Colonic mucosa (tissue), 4 donors: Measurements from ENCODE around the gene KLF11. TPM values are rescaled to one million over a fixed set of nuclear protein-coding genes. Genes with fewer than 3 reads are reported as not detected.

Experiments used
- DNase-seq: peaks from one replicate; pipeline ENCODE4 v3.0.0-alpha.2; 2020
- H3K27ac ChIP-seq: fragments of 200-600 bp; one replicate; pipeline ENCODE4 v1.8.0; 2021
- H3K27me3 ChIP-seq: fragments of 200-600 bp; one replicate; pipeline ENCODE4 v1.8.0; 2021
- H3K36me3 ChIP-seq: fragments of 200-600 bp; one replicate; pipeline ENCODE4 v1.8.0; 2021
- H3K4me1 ChIP-seq: fragments of 200-600 bp; one replicate; pipeline ENCODE4 v1.8.0; 2021; ENCODE audit warnings: mild to moderate bottlenecking
- H3K4me3 ChIP-seq: fragments of 200-600 bp; one replicate; pipeline ENCODE4 v1.8.0; 2021
- H3K9ac ChIP-seq, 2 donors: one replicate each; pipeline ENCODE4 v1.7.0; 2013; ENCODE audit warnings: control low read depth in 2 of 2, low read depth in 2 of 2, low read length in 2 of 2
- H3K9me3 ChIP-seq: fragments of 200-600 bp; one replicate; pipeline ENCODE4 v1.8.0; 2021
- CTCF ChIP-seq: fragments of 200-600 bp; IDR thresholded peaks from one replicate; pipeline ENCODE4 v1.8.0; 2022; ENCODE audit warnings: antibody characterized with exemption, mild to moderate bottlenecking
- intact Hi-C: fragments of 100-400 bp; cut with DNase I; formaldehyde crosslinking; loops from one replicate; pipeline ENCODE4 v1.14.1; 2022
- total RNA-seq, 2 donors: library from RNA; stranded (reverse); fragmentation: NEBNext Ultra II Directional in 1 of 2; extraction: Animal tissue kit (Norgen Biotek cat#: 25700) in 1 of 2; gene quantifications; one replicate each; pipeline ENCODE4 v1.2.1, GENCODE V29; 2021
- donor health status: healthy.
- donor health status: DM: no; HTN: no; CAD: no.
- donor health status: DM: no; HTN: no; CAD: no.

KLF11 gene
- total RNA-seq, 2 donors from 2014 or later: 6.6 to 11.2 TPM

GRCh38 chr2:10071176-10071575 is 27.8 kb downstream of the KLF11 start:
- intact Hi-C loops: loop anchor here (5.0 kb wide), 1 partner anchor 366 kb away; no protein-coding TSS in a partner anchor

GRCh38 chr2:10071595-10071994 is 28.2 kb downstream of the KLF11 start:
- H3K36me3 ChIP-seq: no peaks in the 10 kb centered on the region
- H3K27me3 ChIP-seq: no peaks in the 10 kb centered on the region
- intact Hi-C loops: loop anchor here (5.0 kb wide), 1 partner anchor 366 kb away; no protein-coding TSS in a partner anchor
- H3K9me3 ChIP-seq: no peaks in the 10 kb centered on the region
- no peak overlapping the region for H3K9ac ChIP-seq
- no peak for DNase-seq
- no peak overlapping the region for H3K27ac ChIP-seq
- no peak overlapping the region for H3K4me3 ChIP-seq
- no peaks in the 10 kb centered on the region for H3K4me1 ChIP-seq
- TF ChIP-seq CTCF: no peak

More at GRCh38 chr2:10071176-10071575, 27.8 kb downstream of the KLF11 start:
- no peaks in the 10 kb centered on the region for H3K27me3 ChIP-seq
- H3K4me3 ChIP-seq: no peak overlapping the region
- no peak for TF ChIP-seq CTCF
- H3K27ac ChIP-seq: no peak overlapping the region
- no peaks in the 10 kb centered on the region for H3K36me3 ChIP-seq
- no peak overlapping the region for H3K9ac ChIP-seq
- H3K4me1 ChIP-seq: no peaks in the 10 kb centered on the region
- H3K9me3 ChIP-seq: no peaks in the 10 kb centered on the region
- DNase-seq: no peak

GRCh38 chr2:10072656-10073480 is 29.5 kb downstream of the KLF11 start:
- Histone ChIP-seq H3K4me3 (no peak overlapping the region), H3K9me3 (no peaks in the 10 kb centered on the region), H3K27ac (no peak overlapping the region), H3K9ac (no peak overlapping the region), H3K4me1 (no peaks in the 10 kb centered on the region), H3K27me3 (peaks cover 1% of the 10 kb centered on the region), H3K36me3 (no peaks in the 10 kb centered on the region)
- intact Hi-C loops: loop anchor here (5.0 kb wide), 1 partner anchor 364 kb away; no protein-coding TSS in a partner anchor
- peak; percentile 86 for DNase-seq
- TF ChIP-seq CTCF: peak; percentile 78

- peaks cover 9% of the 10 kb centered on the region for H3K27me3 ChIP-seq
- H3K9me3 ChIP-seq: no peaks in the 10 kb centered on the region
- H3K4me1 ChIP-seq: no peaks in the 10 kb centered on the region
- H3K36me3 ChIP-seq: no peaks in the 10 kb centered on the region
- no peak overlapping the region for H3K27ac ChIP-seq
- H3K9ac ChIP-seq: no peak overlapping the region
- DNase-seq: no peak
- intact Hi-C loops: loop anchor here (5.0 kb wide), 1 partner anchor 364 kb away; no protein-coding TSS in a partner anchor
- no peak for TF ChIP-seq CTCF
- no peak overlapping the region for H3K4me3 ChIP-seq
Measured at GRCh38 chr2:10073706-10074105, 30.4 kb downstream of the KLF11 start.

GRCh38 chr2:10075101-10075500 is 31.8 kb downstream of the KLF11 start:
- peaks cover 18% of the 10 kb centered on the region for H3K27me3 ChIP-seq
- no peak overlapping the region for H3K4me3 ChIP-seq
- H3K9me3 ChIP-seq: no peaks in the 10 kb centered on the region
- intact Hi-C loops: no loop called here
- H3K9ac ChIP-seq: no peak overlapping the region
- no peak for DNase-seq
- H3K4me1 ChIP-seq: no peaks in the 10 kb centered on the region
- no peak overlapping the region for H3K27ac ChIP-seq
- no peak for TF ChIP-seq CTCF
- no peaks in the 10 kb centered on the region for H3K36me3 ChIP-seq
